ENCODE data around the gene ROCK2. TPM values are rescaled to one million over a fixed set of nuclear protein-coding genes. Genes with fewer than 3 reads are reported as not detected.

ROCK2 gene
- total and polyA plus RNA-seq, 9 of the 15 experiments (the other 6 are each of a cell fraction or from before 2014, with no cell fraction given) = 4.9 to 30.6 (median 14.3) TPM

DNA sequence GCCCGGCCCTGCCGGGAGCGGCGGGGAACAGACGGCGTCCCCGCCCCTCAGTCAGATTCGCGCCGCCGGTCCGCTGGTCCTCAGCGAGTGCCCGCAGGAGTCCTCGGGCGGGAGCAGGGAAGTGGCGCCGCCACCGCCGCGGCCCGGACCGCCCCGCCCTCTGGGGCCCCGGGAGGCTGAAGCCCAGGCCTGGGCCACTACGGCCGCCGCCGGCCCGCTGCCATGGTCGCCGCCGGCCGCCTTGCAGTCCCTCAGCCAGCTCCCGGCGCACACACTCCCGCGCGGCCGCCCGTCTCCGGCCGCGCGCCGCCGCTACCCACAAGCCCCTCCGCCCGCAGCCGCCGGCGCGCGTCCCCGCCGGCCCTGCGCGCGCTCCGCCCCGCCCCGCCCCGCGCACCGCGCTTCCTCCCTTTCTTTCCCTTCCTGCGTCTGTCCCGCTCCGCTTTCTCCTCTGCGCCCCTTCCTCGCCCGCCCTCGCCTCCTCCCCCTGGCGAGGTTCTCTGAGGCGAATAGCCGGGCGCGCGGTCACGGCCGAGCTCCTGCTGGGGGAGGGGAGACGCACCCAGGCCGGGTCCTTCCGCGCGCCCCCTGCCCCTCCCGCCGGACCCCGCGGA is at the start of gene ROCK2 (continued):
- TF ChIP-seq YY1 (IDR thresholded peaks at IDR 0.05; ENCODE audit: borderline replicate concordance in 1 of 3, control insufficient read depth in 1 of 3, extremely low read depth in 1 of 3, insufficient read depth in 3 of 3, insufficient read length in 1 of 3, insufficient replicate concordance in 2 of 3, low read depth in 1 of 3, low read length in 2 of 3) (peak in 2 of 3 experiments; percentile 12 to 78), NFYB (IDR thresholded peaks at IDR 0.05; ENCODE audit: extremely low read depth, insufficient read length) (no peak), IFI16 (CRISPR knock-in tag; IDR thresholded peaks at IDR 0.05) (no peak), NFRKB (IDR thresholded peaks at IDR 0.05; ENCODE audit: low read depth) (no peak), CCNT2 (IDR thresholded peaks at IDR 0.05; ENCODE audit: borderline replicate concordance, extremely low read depth, insufficient read length, low read depth, low read length) (peak; percentile 68), SRSF3 (IDR thresholded peaks at IDR 0.05; ENCODE audit: insufficient read depth, low read length) (no peak), KLF10 (CRISPR knock-in tag; IDR thresholded peaks at IDR 0.05) (no peak), FOXM1 (IDR thresholded peaks at IDR 0.05; ENCODE audit: low read depth) (no peak), FOXM1 (CRISPR knock-in tag; IDR thresholded peaks at IDR 0.05; ENCODE audit: low read depth) (0 out of 2 replicates have a peak, but pooled peaks have one; percentile 5), ZNF263 (CRISPR knock-in tag; IDR thresholded peaks at IDR 0.05; ENCODE audit: borderline replicate concordance) (peak; percentile 34; the same call in 1 of the 2 replicates)
- TF ChIP-seq, protein P1, sequence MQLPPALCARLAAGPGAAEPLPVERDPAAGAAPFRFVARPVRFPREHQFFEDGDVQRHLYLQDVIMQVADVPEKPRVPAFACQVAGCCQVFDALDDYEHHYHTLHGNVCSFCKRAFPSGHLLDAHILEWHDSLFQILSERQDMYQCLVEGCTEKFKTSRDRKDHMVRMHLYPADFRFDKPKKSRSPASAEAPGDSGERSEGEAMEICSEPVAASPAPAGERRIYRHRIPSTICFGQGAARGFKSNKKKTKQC (CRISPR knock-in tag; IDR thresholded peaks at IDR 0.05) = no peak
- TF ChIP-seq, protein P2, sequence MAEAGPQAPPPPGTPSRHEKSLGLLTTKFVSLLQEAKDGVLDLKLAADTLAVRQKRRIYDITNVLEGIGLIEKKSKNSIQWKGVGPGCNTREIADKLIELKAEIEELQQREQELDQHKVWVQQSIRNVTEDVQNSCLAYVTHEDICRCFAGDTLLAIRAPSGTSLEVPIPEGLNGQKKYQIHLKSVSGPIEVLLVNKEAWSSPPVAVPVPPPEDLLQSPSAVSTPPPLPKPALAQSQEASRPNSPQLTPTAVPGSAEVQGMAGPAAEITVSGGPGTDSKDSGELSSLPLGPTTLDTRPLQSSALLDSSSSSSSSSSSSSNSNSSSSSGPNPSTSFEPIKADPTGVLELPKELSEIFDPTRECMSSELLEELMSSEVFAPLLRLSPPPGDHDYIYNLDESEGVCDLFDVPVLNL (CRISPR knock-in tag; IDR thresholded peaks at IDR 0.05; ENCODE audit: low read depth) = no peak
- TF ChIP-seq, protein P3, sequence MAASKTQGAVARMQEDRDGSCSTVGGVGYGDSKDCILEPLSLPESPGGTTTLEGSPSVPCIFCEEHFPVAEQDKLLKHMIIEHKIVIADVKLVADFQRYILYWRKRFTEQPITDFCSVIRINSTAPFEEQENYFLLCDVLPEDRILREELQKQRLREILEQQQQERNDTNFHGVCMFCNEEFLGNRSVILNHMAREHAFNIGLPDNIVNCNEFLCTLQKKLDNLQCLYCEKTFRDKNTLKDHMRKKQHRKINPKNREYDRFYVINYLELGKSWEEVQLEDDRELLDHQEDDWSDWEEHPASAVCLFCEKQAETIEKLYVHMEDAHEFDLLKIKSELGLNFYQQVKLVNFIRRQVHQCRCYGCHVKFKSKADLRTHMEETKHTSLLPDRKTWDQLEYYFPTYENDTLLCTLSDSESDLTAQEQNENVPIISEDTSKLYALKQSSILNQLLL (CRISPR knock-in tag; IDR thresholded peaks at IDR 0.05; ENCODE audit: borderline replicate concordance) = no peak
- TF ChIP-seq, protein P4, sequence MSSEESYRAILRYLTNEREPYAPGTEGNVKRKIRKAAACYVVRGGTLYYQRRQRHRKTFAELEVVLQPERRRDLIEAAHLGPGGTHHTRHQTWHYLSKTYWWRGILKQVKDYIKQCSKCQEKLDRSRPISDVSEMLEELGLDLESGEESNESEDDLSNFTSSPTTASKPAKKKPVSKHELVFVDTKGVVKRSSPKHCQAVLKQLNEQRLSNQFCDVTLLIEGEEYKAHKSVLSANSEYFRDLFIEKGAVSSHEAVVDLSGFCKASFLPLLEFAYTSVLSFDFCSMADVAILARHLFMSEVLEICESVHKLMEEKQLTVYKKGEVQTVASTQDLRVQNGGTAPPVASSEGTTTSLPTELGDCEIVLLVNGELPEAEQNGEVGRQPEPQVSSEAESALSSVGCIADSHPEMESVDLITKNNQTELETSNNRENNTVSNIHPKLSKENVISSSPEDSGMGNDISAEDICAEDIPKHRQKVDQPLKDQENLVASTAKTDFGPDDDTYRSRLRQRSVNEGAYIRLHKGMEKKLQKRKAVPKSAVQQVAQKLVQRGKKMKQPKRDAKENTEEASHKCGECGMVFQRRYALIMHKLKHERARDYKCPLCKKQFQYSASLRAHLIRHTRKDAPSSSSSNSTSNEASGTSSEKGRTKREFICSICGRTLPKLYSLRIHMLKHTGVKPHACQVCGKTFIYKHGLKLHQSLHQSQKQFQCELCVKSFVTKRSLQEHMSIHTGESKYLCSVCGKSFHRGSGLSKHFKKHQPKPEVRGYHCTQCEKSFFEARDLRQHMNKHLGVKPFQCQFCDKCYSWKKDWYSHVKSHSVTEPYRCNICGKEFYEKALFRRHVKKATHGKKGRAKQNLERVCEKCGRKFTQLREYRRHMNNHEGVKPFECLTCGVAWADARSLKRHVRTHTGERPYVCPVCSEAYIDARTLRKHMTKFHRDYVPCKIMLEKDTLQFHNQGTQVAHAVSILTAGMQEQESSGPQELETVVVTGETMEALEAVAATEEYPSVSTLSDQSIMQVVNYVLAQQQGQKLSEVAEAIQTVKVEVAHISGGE (CRISPR knock-in tag; IDR thresholded peaks at IDR 0.05) = peak in 1 of 3 experiments; percentile 94; a peak in 2 of 6 replicates
- TF ChIP-seq, protein P5, sequence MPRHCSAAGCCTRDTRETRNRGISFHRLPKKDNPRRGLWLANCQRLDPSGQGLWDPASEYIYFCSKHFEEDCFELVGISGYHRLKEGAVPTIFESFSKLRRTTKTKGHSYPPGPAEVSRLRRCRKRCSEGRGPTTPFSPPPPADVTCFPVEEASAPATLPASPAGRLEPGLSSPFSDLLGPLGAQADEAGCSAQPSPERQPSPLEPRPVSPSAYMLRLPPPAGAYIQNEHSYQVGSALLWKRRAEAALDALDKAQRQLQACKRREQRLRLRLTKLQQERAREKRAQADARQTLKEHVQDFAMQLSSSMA (CRISPR knock-in tag; IDR thresholded peaks at IDR 0.05) = no peak
- TF ChIP-seq, protein P6, sequence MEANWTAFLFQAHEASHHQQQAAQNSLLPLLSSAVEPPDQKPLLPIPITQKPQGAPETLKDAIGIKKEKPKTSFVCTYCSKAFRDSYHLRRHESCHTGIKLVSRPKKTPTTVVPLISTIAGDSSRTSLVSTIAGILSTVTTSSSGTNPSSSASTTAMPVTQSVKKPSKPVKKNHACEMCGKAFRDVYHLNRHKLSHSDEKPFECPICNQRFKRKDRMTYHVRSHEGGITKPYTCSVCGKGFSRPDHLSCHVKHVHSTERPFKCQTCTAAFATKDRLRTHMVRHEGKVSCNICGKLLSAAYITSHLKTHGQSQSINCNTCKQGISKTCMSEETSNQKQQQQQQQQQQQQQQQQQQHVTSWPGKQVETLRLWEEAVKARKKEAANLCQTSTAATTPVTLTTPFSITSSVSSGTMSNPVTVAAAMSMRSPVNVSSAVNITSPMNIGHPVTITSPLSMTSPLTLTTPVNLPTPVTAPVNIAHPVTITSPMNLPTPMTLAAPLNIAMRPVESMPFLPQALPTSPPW (CRISPR knock-in tag; IDR thresholded peaks at IDR 0.05) = peak; percentile 97; the same call in 1 of the 2 replicates
